Stimulated activated CD8-positive, alpha-beta memory T cell treated with anti-CD3 and anti-CD28 coated beads, Interleukin-12 subunit alpha, Interleukin-12 subunit beta, amount 100 ng/mL, for 24 hours (primary cell): ENCODE measurements around the gene ANKRD33B.
"Not testable (repeated sequence)": the region's sequence is repeated elsewhere in the genome, so short reads cannot be mapped to it uniquely, and the experiment has no call there.

Experiments used
- DNase-seq: peaks from one replicate; pipeline ENCODE4 v3.0.0-alpha.2; 2020; ENCODE audit errors: extremely low read depth

Gene ANKRD33B

DNA sequence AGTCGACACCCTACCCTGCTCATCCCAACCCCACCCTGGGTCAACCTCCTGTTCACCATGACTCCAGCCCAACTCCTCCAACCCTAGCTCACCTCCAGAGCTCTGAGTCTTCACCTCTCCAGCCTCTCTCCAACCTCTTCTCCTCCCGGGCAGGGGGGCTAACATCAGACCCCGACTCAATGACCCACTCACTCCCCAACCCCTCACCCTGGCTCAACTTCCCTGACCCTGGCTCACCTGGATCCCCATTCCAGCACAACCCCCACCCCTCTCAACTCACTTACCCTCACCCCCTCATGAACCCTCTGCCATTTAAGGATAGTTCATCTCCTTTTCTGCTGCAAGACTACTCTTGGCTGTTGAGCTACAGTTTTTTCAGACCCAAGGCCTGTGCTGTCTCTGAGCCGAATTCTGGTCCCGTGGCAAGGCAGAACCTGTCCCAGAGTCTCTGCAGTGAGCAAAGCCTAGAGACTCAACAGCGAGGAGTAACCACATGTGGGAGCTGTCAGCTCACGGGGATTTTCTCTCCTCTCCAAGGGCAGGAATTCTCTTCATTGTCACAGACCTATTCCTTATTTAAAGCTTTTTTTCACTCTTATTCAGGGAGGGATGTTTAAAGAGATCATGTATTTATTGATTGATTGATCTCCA lies 29.8 kb downstream of the ANKRD33B start:
- no peak for DNase-seq

DNA sequence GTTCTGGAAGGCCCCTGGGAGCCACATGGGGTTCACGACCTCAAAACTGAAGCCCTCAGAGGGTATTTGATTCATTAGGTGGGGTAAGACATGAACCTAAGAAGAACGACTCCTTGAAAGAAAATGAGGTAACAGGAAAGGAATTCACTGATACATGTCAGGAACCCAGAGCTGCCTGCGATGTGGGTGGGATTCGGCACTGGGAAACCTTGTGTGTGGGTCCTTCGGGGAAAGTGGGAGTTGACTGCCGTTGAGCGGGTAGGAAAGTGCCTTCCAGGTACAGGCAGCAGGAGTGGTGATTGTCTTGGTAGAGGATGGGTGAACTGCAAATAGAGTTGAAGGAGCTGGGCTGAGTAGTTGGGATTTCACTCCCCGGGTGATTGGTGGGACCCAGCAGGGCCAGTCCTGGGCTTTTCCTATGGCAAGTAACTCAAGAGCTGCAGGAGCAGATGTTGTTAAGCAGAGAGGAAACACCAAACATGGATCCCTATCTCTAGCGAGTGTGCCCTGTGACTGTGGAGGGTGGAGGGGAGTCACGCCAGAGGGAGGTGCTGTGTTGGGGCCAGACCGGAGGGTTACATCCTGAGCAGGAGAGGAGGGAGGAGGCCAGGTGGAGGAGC lies 30.8 kb downstream of the ANKRD33B start:
- no peak for DNase-seq

DNA sequence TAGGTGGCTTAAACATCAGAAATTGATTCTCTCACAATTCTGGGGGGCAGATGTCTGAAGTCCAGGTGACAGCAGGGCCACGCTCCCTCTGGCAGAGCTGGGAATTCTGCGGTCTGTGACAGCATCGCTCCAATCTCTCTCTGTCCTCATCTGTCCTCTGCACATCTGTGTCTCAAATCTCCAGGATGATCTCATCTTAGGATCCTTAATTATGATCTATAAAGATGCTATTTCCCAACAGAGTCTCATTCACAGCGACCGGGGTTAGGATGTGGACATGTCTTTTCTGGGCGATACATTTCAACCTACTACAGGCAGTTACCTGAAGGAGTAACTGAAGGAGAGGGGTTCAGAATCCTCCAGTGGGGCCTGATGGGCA lies 31.4 kb downstream of the ANKRD33B start:
- no peak for DNase-seq

DNA sequence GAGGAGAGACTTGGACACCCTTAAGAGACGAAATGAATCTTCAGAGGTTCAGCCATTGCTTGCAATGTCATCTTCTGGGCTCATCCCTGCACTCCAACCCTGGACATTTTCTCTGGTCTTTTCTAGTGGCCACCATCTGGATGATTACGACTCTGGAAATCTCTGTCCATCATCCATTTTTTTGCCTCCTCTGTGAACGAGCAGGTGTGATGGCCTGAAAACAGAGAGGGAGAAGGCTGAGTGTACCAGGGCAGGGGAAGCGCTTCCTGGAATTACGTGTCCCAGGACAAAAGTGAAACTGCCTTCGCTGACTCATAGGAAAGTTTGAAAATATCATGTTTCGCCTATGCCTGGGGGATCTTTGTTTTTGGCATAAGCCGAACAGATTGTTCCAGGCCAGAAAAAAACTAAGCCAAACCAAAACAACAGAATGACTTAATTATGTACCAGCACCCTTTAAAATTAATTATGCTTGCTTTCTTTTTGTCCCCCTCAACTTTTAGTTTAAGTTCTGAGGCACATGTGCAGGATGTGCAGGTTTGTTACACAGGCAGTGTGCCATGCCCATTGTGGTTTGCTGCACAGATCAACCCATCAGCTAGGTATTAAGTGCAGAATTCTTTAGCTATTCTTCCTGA lies 31.9 kb downstream of the ANKRD33B start:
- peak; percentile 11 for DNase-seq

DNA sequence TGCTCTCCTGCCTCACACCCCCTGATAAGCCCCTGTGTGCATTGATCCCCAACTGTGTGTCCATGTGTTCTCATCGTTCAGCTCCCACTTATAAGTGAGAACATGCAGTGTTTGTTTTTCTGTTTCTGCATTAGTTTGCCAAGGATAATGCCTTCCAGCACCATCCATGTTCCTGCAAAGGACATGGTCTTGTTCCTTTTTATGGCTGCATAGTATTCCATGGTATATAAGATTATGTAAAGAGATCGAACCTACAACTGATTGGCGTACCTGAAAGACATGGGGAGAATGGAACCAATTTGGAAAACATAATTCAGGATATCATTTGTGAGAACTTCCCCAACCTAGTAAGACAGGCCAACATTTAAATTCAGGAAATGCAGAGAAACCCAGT lies 32.4 kb downstream of the ANKRD33B start:
- DNase-seq = no peak

DNA sequence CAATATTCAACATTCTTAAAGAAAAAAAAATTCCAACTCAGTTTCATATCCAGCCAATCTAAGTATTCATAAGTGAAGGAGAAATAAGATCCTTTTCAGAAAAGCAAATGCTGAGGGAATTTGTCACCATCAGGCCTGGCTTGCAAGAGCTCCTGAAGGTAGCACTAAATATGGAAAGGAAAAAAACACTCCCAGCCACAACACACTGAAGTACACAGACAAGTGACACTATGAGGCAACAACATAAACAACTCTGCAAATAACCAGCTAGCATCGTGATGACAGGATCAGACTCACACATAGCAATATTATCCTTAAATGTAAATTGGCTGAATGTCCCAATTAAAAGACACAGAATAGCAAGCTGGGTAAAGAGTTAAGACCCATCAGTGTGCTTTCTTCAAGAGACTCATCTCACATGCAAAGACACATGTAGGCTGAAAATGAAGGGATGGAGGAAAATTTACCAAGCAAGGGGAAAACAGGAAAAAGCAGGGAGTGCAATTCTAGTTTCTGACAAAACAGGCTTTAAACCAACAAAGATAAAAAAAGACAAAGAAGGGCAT lies 33.1 kb downstream of the ANKRD33B start:
- DNase-seq = no peak

DNA sequence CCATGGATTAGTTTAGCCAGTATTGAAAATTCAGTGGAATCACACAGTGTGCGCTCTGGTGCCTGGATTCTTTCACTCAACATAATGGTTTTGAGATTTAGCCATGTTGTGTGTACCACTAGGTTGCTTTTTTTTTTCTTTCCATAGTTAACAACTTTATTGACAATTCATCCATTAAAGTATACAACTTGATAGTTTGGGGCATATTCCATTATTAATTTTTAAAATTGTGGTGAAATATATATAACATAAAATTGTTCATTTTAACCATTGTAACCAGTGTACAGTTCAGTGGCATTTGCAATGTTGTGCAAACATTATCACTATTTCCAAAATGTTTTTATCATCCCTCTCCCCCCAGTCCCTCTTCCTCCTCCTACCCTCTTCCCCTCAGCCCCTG lies 35.2 kb downstream of the ANKRD33B start:
- DNase-seq = no peak

DNA sequence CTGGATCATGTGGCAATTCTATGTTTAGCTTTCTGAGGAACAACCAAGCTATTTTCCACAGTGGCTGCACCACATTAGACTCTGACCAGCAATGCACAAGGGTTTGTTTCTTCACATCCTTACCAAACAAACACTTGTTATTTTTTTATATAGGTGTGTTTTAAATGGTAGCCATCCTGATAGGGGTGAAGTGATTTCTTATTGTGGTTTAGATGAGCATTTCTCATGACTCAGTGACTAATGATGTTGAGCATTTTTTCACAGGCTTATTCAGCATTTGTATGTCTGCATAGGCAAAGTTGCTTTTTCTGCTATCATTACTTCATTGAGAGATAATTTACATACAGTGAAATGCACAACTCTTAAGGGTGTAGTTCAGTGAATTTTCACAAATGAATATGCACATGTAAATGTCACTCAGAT lies 36.0 kb downstream of the ANKRD33B start:
- DNase-seq = no peak

DNA sequence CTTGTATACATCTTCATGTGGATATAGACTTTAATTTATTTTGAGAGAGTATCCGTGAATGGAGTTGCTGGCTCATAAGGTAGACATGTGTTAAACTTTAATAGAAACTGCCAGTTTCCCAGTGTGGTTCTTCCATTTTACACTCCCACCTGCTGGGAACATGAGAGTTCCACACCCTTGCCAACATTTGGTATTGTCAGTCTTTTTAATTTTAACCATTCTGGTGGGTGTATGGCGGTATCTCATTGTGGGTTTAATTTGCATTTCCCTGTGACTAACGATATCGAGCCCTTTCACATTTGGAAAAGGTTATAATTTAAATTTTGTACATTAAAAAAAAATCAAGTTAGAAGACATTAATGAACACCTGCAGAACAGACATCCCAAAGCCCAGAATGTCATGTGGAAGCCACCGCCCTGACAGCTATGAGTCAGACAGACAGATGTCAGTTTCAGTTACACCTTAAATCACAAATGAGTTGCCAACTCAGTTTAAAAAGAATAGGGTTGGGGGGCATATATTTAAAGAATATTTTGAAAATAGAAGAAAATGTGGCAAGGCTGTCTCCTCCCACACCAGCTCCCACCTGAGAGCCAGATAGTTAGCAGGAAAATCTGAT lies 36.9 kb downstream of the ANKRD33B start:
- no peak for DNase-seq

DNA sequence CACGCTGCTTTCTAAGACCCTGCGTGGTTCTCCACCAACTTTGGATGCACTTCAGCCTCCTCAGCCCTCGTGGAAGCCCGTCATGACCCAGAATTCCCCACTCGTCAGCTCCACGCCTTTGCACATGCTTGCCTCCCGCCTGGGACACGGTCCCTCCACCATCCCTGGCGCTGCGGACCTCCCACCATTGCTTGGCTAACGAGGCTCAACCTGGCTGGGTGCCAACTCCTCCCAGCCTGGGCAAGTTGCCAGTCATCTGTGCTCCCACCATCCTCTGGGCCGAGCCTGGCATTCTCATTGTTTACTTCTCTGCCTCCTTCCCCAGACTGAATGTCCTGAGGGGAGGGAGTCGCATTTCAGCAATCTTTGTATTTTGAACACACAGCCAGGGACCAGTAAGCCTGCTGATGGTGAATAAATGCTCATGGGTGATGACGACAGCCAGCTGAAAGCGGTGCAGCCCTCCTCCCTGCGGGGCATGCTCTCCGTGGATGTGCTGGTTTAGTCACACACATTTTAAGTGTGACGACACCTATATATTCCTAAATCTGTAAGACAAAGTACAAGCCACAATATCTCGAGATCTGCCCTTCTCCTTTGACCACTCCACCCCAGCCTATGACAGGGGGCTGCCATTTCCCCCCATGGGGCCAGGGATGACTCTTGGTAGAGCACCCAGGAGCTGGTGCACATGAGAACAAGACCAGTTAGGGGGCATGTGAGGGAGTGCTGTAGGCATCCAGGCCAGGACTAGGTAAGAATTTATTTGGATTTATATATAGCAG lies 37.6 kb downstream of the ANKRD33B start:
- no peak for DNase-seq

DNA sequence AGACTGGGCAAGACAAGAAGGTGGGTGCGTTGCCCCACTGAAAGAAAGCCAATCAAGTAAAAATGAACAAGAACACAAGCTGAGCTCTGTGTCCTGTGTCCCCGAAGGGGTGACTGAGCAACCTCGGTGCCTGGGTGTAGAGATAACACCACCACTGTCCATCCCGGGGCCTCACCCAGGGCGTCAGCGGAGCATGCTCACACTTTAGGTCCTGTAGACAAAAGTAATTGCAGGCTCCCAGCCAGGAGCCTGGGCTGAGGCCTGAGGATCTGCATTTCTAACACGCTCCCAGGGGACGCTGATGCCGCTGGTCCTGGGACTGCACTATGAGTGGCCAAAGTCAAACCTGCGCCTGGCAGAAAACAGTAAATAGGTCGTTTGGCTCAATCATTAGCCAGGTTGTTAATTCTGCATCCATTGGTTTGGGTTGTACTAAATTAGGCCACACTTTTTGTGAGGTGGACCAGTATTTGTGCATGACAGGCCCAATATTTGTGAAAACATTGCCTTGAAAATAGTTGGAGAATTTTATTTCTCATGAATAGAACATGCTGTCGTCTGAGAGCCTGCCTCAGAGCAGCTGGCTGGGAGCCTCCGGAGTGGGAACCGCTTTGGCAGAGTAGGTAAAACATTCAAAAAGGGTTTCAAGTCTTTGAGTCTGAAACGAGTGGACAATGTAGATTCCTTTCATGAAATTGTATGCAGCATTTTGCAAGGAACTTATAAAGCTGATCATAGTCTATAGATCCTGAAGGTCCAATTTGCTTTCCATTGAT lies 38.3 kb downstream of the ANKRD33B start:
- DNase-seq = no peak

DNA sequence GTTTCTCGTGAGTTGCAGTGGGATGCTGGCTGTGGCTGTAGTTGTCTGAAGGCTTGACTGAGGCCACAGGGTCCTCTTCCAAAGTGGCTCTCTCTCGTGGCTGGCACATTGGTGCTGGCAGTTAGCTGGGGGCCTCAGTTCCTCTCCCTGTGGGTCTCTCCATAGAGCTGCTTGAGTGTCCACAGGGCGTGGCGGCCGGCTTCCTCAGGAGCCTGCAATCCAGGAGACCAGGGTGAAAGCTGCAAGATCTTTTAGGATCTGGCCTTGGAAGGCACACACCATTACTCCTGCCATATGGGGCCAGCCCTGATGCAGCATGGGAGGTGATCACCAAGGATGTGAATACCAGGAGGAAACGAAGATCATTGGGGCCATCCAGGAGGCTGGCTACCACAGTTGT lies 41.1 kb downstream of the ANKRD33B start:
- no peak for DNase-seq

DNA sequence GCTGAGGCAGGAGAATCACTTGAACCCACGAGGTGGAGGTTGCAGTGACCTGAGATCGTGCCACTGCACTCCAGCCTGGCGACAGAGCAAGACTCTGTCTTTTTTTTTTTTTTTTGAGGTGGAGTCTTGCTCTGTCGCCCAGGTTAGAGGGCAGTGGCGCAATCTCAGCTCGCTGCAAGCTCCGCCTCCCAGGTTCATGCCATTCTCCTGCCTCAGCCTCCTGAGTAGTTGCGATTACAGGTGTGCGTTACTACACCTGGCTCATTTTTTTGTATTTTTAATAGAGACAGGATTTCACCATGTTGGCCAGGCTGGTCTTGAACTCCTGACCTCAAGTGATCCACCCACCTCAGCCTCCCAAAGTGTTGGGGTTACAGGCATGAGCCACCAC lies 42.8 kb downstream of the ANKRD33B start:
- DNase-seq = not testable (repeated sequence)

DNA sequence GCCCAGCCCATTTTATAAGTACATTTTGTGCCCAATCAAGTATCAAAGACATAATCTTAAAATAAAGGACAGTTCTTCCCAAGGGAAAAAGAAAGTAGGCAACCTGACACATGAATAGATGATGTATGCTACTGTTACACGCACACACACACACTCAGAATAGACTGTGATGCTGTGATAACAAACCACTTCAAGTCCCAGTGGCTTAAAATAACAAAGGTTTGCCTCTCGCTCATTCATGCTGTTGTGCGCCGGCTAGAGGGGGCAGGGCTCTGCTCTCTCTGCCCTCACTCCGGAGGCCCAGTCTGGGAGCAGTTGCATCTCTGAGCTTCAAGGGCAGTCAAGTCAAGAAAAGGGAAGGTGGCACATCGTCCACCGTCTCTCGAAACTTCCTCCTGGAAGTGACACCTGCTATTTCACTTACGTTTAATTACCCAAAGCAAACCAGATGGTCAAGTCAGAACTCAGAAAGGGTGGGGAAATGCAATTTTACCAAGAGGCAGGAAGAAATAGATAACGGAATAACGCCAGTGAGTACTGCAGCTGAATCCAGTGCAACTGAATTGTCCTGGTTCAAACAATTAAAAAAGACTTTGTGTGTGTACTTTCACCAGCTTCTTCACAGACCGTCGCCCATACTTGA lies 43.3 kb downstream of the ANKRD33B start:
- no peak for DNase-seq

DNA sequence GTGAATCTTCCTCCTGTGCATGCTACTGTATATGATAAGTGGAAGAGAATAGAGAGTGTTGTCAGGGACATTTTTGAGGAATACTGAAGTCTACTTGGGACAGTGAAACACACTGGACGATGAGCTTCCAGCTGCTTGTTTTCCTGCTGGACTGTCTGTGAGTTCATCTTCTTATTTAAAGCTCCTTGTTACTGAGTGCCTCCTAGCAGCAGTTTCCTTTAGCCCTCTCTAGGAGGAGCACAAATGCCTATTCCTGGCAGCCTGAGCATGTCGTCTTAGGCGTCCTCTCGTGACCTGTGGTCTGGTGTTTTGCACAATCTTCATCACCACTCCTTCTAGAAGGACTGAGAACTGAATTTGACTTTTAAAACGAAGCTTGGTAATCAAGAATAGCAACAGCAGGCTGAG lies 43.8 kb downstream of the ANKRD33B start:
- no peak for DNase-seq

DNA sequence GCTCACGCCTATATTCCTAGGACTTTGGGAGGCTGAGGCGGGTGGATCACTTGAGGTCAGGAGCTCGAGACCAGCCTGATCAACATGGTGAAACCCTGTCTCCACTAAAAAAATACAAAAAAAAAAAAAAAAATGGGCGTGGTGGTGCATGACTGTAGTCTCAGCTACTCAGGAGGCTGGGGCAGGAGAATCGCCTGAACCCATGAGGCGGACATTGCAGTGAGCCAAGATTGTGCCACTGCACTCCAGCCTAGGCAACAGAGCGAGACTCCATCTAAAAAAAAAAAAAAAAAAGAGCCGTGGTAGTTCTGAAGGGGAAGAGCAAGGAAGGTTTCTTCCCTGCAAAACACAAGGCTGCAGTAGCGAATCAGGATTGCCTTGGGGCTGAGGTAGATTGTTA lies 44.2 kb downstream of the ANKRD33B start:
- not testable (repeated sequence) for DNase-seq

DNA sequence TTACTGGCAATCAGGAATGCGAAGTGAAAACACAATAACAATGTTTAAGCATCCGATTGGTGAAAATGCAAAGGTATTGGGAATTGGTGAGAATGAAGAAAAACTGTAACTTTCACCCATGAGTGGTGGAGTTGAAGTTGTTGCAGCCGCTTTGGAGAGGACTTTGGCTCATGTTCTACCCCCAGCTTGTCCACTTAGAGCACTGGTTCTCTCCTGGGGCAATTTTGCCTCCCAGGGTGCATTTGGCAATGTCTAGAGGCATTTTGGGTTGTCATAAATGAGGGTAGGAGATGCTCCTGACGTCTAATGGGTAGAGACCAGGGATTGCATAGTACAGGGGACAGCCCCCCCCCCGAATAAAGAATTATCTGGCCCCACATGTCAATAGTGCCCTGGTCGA lies 46.2 kb downstream of the ANKRD33B start:
- no peak for DNase-seq

DNA sequence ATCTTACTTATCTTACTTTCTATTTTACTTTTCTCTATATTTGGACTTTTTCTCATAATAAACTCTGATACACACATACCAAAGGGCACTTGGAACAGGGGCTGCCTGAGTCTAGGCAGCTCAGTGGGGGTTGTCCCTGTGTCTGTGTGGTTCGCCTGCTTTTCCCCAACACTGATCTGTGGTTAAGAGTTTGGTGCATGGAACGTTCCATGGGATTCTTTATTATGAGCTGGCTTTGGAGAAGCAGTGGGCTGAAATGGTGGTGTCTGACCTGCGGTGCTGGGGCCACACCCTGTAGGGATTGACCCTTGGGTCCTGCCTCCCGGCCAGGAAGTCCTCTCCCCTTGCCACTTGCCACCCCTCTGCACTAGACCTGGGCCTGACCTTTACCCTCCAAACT lies 47.4 kb downstream of the ANKRD33B start:
- no peak for DNase-seq

DNA sequence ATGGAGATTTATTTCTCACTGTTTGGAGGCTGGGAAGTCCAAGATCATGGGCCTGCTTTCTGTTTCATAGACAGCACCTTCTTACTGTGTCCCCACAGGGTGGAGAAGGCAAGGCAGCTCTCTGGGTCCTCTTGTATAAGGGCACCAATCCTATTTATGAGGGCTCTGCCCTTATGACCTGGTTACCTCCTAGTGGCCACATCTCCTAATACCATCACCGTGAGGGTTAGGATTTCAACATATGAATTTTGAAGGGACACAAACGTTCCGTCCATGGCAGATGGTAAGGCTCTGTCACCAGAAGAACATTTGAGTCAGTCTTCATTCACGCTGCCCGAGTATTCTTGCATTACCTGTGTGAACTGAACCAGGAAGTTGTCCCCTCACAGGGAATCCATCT lies 48.4 kb downstream of the ANKRD33B start:
- DNase-seq = no peak

DNA sequence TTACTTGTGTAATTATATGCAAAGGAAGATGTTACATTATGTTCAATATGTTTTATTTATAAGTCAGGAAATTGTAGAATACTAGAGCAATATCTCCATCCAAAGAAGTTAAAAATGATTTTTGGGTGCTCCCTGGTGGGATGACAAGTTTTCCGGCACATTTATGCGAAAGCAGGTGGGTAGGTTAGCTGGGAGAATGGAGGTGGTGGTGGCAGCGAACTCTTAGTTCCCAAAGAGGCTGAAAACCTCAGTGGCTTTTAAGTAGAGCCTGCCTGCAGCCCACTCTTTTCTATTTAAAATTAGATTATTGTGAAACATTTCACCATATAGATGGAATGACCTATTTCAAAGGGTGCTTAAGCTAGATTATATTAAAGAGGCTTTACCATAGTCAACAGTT lies 51.8 kb downstream of the ANKRD33B start:
- no peak for DNase-seq

DNA sequence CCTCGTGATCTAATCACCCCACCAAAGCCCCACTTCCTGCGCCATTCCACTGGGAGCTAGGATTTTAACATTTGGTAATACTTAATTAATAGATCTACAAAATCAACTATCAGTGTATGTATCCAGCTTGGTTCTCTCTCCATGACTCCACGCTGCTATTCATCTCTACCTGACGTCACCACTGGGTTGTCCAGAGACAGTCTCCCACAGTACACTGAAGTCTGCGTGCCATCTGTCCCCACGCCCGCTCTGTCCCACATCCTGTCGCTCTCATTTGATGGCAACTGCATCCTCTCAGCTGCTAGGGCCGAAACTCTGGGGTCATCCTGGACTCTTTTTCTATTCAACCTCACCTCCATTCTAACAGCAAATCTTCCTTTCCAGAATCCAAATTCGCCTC lies 53.2 kb downstream of the ANKRD33B start:
- no peak for DNase-seq
